ENCODE results near the gene MYRFL.

The MYRFL gene

GRCh38 chr12:69834576-69834975, 9.5 kb downstream of the MYRFL start:
- Histone ChIP-seq H3K27ac (ENCODE audit: poor library complexity, severe bottlenecking) (no peak overlapping the region), H3K9me3 (ENCODE audit: severe bottlenecking) (no peaks in the 10 kb centered on the region), H3K36me3 (ENCODE audit: low read depth) (no peaks in the 10 kb centered on the region), H3K4me3 (ENCODE audit: severe bottlenecking) (no peak overlapping the region), H3K4me1 (ENCODE audit: insufficient read depth, poor library complexity, severe bottlenecking) (no peaks in the 10 kb centered on the region), H3K27me3 (ENCODE audit: insufficient read depth, poor library complexity, severe bottlenecking) (no peaks in the 10 kb centered on the region)
- DNase-seq (ENCODE audit: low spot score) = no peak
- no peak for ATAC-seq (ENCODE audit: low read depth)
- no peak for TF ChIP-seq CTCF (IDR thresholded peaks at IDR 0.05; ENCODE audit: poor library complexity, severe bottlenecking)

DNA sequence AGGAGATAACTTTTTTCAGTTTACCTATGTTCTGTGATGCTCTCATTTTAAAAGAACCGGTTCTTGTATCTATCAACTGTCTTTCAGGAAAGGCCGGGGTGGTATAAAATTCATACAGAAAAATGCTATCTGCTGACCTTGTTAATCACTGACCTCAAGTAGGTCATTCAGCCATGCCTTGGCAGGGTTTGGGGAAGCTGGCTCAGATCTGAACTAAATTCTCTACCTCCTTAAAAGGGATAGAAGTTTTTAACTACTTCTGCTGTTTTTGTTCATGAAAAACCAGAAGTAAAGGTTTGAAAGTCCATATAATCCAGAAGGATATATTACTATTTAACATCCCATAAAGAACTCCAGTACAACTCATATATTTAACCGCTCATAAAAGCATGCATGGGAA, 10.1 kb downstream of the MYRFL start:
- ATAC-seq (ENCODE audit: low read depth) = no peak
- H3K27ac ChIP-seq (ENCODE audit: poor library complexity, severe bottlenecking) = no peak overlapping the region
- H3K9me3 ChIP-seq (ENCODE audit: severe bottlenecking) = no peaks in the 10 kb centered on the region
- H3K27me3 ChIP-seq (ENCODE audit: insufficient read depth, poor library complexity, severe bottlenecking) = no peaks in the 10 kb centered on the region
- H3K36me3 ChIP-seq (ENCODE audit: low read depth) = no peaks in the 10 kb centered on the region
- H3K4me1 ChIP-seq (ENCODE audit: insufficient read depth, poor library complexity, severe bottlenecking) = no peaks in the 10 kb centered on the region
- no peak for DNase-seq (ENCODE audit: low spot score)
- no peak for TF ChIP-seq CTCF (IDR thresholded peaks at IDR 0.05; ENCODE audit: poor library complexity, severe bottlenecking)
- H3K4me3 ChIP-seq (ENCODE audit: severe bottlenecking) = no peak overlapping the region

- no peak for TF ChIP-seq CTCF (IDR thresholded peaks at IDR 0.05; ENCODE audit: poor library complexity, severe bottlenecking)
- H3K4me3 ChIP-seq (ENCODE audit: severe bottlenecking) = no peak overlapping the region
- no peaks in the 10 kb centered on the region for H3K9me3 ChIP-seq (ENCODE audit: severe bottlenecking)
- ATAC-seq (ENCODE audit: low read depth) = no peak
- no peak overlapping the region for H3K27ac ChIP-seq (ENCODE audit: poor library complexity, severe bottlenecking)
- no peaks in the 10 kb centered on the region for H3K36me3 ChIP-seq (ENCODE audit: low read depth)
- H3K4me1 ChIP-seq (ENCODE audit: insufficient read depth, poor library complexity, severe bottlenecking) = no peaks in the 10 kb centered on the region
- DNase-seq (ENCODE audit: low spot score) = no peak
- no peaks in the 10 kb centered on the region for H3K27me3 ChIP-seq (ENCODE audit: insufficient read depth, poor library complexity, severe bottlenecking)
Observed at GRCh38 chr12:69836015-69836414, 11.0 kb downstream of the MYRFL start.

GRCh38 chr12:69837191-69837590, 12.2 kb downstream of the MYRFL start:
- Histone ChIP-seq H3K27ac (ENCODE audit: poor library complexity, severe bottlenecking) (no peak overlapping the region), H3K4me3 (ENCODE audit: severe bottlenecking) (no peak overlapping the region), H3K4me1 (ENCODE audit: insufficient read depth, poor library complexity, severe bottlenecking) (no peaks in the 10 kb centered on the region), H3K36me3 (ENCODE audit: low read depth) (no peaks in the 10 kb centered on the region), H3K27me3 (ENCODE audit: insufficient read depth, poor library complexity, severe bottlenecking) (no peaks in the 10 kb centered on the region), H3K9me3 (ENCODE audit: severe bottlenecking) (no peaks in the 10 kb centered on the region)
- DNase-seq (ENCODE audit: low spot score) = no peak
- ATAC-seq (ENCODE audit: low read depth) = no peak
- no peak for TF ChIP-seq CTCF (IDR thresholded peaks at IDR 0.05; ENCODE audit: poor library complexity, severe bottlenecking)

- Histone ChIP-seq H3K27me3 (ENCODE audit: insufficient read depth, poor library complexity, severe bottlenecking) (no peaks in the 10 kb centered on the region), H3K36me3 (ENCODE audit: low read depth) (no peaks in the 10 kb centered on the region), H3K9me3 (ENCODE audit: severe bottlenecking) (no peaks in the 10 kb centered on the region), H3K4me3 (ENCODE audit: severe bottlenecking) (no peak overlapping the region), H3K4me1 (ENCODE audit: insufficient read depth, poor library complexity, severe bottlenecking) (no peaks in the 10 kb centered on the region), H3K27ac (ENCODE audit: poor library complexity, severe bottlenecking) (no peak overlapping the region)
- ATAC-seq (ENCODE audit: low read depth) (no peak), DNase-seq (ENCODE audit: low spot score) (no peak)
- no peak for TF ChIP-seq CTCF (IDR thresholded peaks at IDR 0.05; ENCODE audit: poor library complexity, severe bottlenecking)
Observed at GRCh38 chr12:69837657-69838415, 12.8 kb downstream of the MYRFL start.

Data from RWPE2 (cell line).